SU-DHL-6 (cell line): ENCODE data around the gene EPHB6.

Experiments
- H2AFZ ChIP-seq: fragments of 200-600 bp; sonication (generic); 2 replicates; pipeline ENCODE4 v1.6.1; 2014; ENCODE audit warnings: low read depth, mild to moderate bottlenecking, moderate library complexity, mixed read lengths, antibody characterized with exemption, low read length; ENCODE audit not compliant: severe bottlenecking
- H3F3A ChIP-seq: fragments of 200-600 bp; shearing (Covaris generic); 2 replicates; pipeline ENCODE4 v1.6.0; 2016; ENCODE audit warnings: antibody characterized with exemption, mild to moderate bottlenecking; ENCODE audit not compliant: insufficient read depth
- H3K27ac ChIP-seq: fragments of 200-600 bp; sonication (generic); 2 replicates; pipeline ENCODE4 v1.5.1; 2016; ENCODE audit warnings: low read depth, mild to moderate bottlenecking, low read length, moderate library complexity, mixed read lengths
- H3K27me3 ChIP-seq: fragments of 200-600 bp; sonication (generic), shearing (Covaris generic); 2 replicates; pipeline ENCODE4 v1.6.0; 2014; ENCODE audit warnings: mild to moderate bottlenecking, low read length
- H3K36me3 ChIP-seq: fragments of 200-600 bp; sonication (generic); 2 replicates; pipeline ENCODE4 v1.6.1; 2014; ENCODE audit warnings: mild to moderate bottlenecking, low read length, mixed read lengths
- H3K4me2 ChIP-seq: fragments of 300-600, 200-600 bp; shearing (Covaris generic), sonication (generic); 2 replicates; pipeline ENCODE4 v1.6.0; 2014; ENCODE audit warnings: low read length, low read depth, mild to moderate bottlenecking; ENCODE audit not compliant: poor library complexity, severe bottlenecking
- H3K4me3 ChIP-seq: fragments of 200-600 bp; sonication (generic); 2 replicates; pipeline ENCODE4 v1.5.1; 2014; ENCODE audit warnings: antibody characterized with exemption, low read length, mild to moderate bottlenecking, mixed read lengths; ENCODE audit not compliant: insufficient read depth, poor library complexity, severe bottlenecking
- H3K79me2 ChIP-seq: fragments of 200-600 bp; sonication (generic); 2 replicates; pipeline ENCODE4 v1.6.1; 2014; ENCODE audit warnings: mild to moderate bottlenecking, low read length, moderate library complexity; ENCODE audit not compliant: insufficient read depth
- H3K9ac ChIP-seq: fragments of 200-600 bp; sonication (generic); 2 replicates; pipeline ENCODE4 v1.7.0; 2014; ENCODE audit warnings: mild to moderate bottlenecking, low read length
- H3K9me2 ChIP-seq: fragments of 200-600 bp; sonication (generic); replicated peaks from 2 replicates; pipeline ENCODE4 v1.6.1; 2014; ENCODE audit warnings: low read length; ENCODE audit not compliant: insufficient read depth
- H3K9me3 ChIP-seq: fragments of 200-600 bp; sonication (generic); 2 replicates; pipeline ENCODE4 v1.6.1; 2014; ENCODE audit warnings: low read length, mixed read lengths; ENCODE audit not compliant: insufficient read depth
- H4K20me1 ChIP-seq: fragments of 200-600 bp; sonication (generic); 2 replicates; pipeline ENCODE4 v1.6.1; 2014; ENCODE audit warnings: low read depth, mild to moderate bottlenecking, antibody characterized with exemption, low read length, moderate library complexity, mixed read lengths
- EZH2phosphoT487 ChIP-seq: fragments of 200-600 bp; sonication (generic), shearing (Covaris generic); conservative IDR thresholded peaks from 2 replicates; pipeline ENCODE4 v1.6.1; 2018; ENCODE audit warnings: mild to moderate bottlenecking, antibody characterized with exemption, low read length, moderate library complexity, mixed read lengths
- TF ChIP-seq, protein P1 (sequence below): fragments of 200-600 bp; sonication (generic); IDR thresholded peaks from one replicate; pipeline ENCODE4 v1.5.1; 2017; ENCODE audit warnings: antibody characterized with exemption, mild to moderate bottlenecking, low read length, moderate library complexity; ENCODE audit not compliant: insufficient read depth, poor library complexity, severe bottlenecking

EPHB6 gene

DNA sequence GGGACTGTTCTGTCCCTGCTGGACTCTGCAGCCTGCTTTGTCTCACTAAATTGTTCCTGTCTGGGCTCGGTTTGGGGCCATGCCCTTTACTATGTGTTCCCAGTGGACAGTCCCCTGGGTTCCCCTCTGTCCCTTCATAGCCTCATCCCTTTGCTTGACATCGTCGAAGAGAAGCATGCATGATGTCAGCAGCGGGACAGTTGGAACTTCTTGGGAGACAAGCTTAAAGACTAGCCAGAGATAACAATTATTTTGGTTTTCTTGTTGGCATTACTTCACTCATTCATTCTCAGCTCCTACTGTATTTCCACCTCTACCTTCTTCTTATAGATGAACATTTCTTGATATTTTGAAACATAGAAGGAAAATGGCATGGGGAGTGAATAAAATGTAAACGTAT is 2.7 kb downstream of the EPHB6 start:
- H3F3A ChIP-seq, result no peaks in the 10 kb centered on the region
- no peak overlapping the region for H3K4me2 ChIP-seq
- H2AFZ ChIP-seq, result no peak overlapping the region
- H3K27me3 ChIP-seq, result no peaks in the 10 kb centered on the region
- no peaks in the 10 kb centered on the region for H3K9me2 ChIP-seq
- H4K20me1 ChIP-seq, result no peaks in the 10 kb centered on the region
- no peak overlapping the region for H3K9ac ChIP-seq
- no peak overlapping the region for H3K4me3 ChIP-seq
- H3K27ac ChIP-seq, result no peak overlapping the region
- no peaks in the 10 kb centered on the region for H3K36me3 ChIP-seq
- no peaks in the 10 kb centered on the region for H3K79me2 ChIP-seq
- H3K9me3 ChIP-seq, result no peaks in the 10 kb centered on the region
- TF ChIP-seq, protein P1, sequence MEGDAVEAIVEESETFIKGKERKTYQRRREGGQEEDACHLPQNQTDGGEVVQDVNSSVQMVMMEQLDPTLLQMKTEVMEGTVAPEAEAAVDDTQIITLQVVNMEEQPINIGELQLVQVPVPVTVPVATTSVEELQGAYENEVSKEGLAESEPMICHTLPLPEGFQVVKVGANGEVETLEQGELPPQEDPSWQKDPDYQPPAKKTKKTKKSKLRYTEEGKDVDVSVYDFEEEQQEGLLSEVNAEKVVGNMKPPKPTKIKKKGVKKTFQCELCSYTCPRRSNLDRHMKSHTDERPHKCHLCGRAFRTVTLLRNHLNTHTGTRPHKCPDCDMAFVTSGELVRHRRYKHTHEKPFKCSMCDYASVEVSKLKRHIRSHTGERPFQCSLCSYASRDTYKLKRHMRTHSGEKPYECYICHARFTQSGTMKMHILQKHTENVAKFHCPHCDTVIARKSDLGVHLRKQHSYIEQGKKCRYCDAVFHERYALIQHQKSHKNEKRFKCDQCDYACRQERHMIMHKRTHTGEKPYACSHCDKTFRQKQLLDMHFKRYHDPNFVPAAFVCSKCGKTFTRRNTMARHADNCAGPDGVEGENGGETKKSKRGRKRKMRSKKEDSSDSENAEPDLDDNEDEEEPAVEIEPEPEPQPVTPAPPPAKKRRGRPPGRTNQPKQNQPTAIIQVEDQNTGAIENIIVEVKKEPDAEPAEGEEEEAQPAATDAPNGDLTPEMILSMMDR, result no peak
- no peak for TF ChIP-seq EZH2phosphoT487

DNA sequence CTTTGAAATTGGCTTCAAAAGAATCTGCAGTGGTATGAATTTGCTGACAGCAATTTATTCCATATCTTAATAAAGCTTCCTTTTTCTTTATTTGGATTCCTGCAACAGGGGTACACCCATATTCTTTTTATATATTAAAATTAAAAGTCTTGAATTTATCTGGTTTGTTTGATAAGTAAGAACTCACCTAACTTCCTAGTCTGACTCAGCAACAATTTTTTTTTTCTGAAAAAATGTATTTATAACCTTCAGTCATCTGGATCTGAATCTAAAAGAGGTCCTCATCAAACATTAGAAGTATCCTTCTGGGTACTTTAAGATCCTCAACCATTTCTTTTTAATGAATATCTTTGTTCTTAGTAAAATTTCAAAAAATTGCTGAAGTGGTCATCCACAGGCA is 4.5 kb downstream of the EPHB6 start:
- H3K4me2 ChIP-seq, result no peak overlapping the region
- TF ChIP-seq EZH2phosphoT487, result no peak
- TF ChIP-seq, protein P1, result no peak
- no peak overlapping the region for H3K9ac ChIP-seq
- no peak overlapping the region for H3K4me3 ChIP-seq
- no peak overlapping the region for H3K27ac ChIP-seq
- no peaks in the 10 kb centered on the region for H3K27me3 ChIP-seq
- no peaks in the 10 kb centered on the region for H3F3A ChIP-seq
- no peaks in the 10 kb centered on the region for H3K79me2 ChIP-seq
- H3K36me3 ChIP-seq, result no peaks in the 10 kb centered on the region
- no peak overlapping the region for H2AFZ ChIP-seq
- H3K9me3 ChIP-seq, result no peaks in the 10 kb centered on the region
- no peaks in the 10 kb centered on the region for H4K20me1 ChIP-seq
- no peaks in the 10 kb centered on the region for H3K9me2 ChIP-seq

DNA sequence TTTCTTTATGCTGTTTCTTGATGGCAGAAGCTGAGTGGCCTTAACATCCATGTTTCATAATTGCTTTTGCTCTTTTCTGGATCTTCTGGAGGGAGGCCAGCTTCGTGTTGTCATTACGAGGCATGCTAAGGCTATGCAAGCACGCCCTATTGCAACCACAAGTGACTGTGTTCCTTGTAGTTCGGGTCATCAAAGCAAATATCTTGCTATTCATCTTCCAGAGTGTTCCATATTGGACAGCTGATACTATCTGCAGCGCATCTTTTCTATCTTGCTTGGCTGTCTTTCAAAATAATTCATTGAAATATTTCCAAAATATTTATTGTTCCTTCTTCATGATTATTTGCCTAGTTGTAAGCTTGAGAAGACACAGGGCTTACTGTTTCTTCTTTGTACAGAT is 5.0 kb downstream of the EPHB6 start:
- no peaks in the 10 kb centered on the region for H3F3A ChIP-seq
- H3K9me2 ChIP-seq, result no peaks in the 10 kb centered on the region
- H3K9me3 ChIP-seq, result no peaks in the 10 kb centered on the region
- H3K4me2 ChIP-seq, result no peak overlapping the region
- TF ChIP-seq, protein P1, result no peak
- no peak for TF ChIP-seq EZH2phosphoT487
- H3K27me3 ChIP-seq, result no peaks in the 10 kb centered on the region
- no peak overlapping the region for H3K9ac ChIP-seq
- no peak overlapping the region for H3K27ac ChIP-seq
- H3K79me2 ChIP-seq, result no peaks in the 10 kb centered on the region
- H3K36me3 ChIP-seq, result no peaks in the 10 kb centered on the region
- no peaks in the 10 kb centered on the region for H4K20me1 ChIP-seq
- H2AFZ ChIP-seq, result no peak overlapping the region
- no peak overlapping the region for H3K4me3 ChIP-seq

DNA sequence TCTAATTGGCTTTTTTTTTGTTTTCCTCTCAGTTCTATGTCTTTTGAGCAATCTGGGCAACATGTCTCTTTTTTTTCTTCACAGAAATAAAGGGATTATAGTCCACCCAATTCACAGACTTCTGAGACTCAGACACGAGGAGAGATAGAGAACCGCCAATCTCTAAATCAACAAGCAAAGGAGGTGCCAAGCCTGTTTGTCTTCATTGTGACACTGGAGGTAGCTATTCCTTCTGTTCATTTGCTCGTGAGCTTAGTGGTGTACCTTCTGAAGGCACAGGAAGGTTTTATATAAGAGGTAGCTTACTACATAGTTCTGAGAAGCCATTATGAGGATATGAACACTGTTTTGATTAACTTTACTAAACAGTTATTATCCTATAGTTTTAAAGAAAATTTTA is 6.1 kb downstream of the EPHB6 start:
- Histone ChIP-seq H3F3A (no peaks in the 10 kb centered on the region), H3K27me3 (no peaks in the 10 kb centered on the region), H3K9me2 (no peaks in the 10 kb centered on the region), H3K27ac (no peak overlapping the region), H3K36me3 (no peaks in the 10 kb centered on the region), H3K9ac (no peak overlapping the region), H3K79me2 (no peaks in the 10 kb centered on the region), H3K9me3 (no peaks in the 10 kb centered on the region), H3K4me2 (no peak overlapping the region), H4K20me1 (no peaks in the 10 kb centered on the region), H3K4me3 (no peak overlapping the region), H2AFZ (no peak overlapping the region)
- TF ChIP-seq EZH2phosphoT487, result no peak
- TF ChIP-seq, protein P1, result no peak
